H1 (cell line): ENCODE measurements around the gene NDUFS8.
"Not testable (repeated sequence)": the region's sequence is repeated elsewhere in the genome, so short reads cannot be mapped to it uniquely, and the experiment has no call there.

Source experiments
- CTCF ChIP-seq, 3 experiments: IDR thresholded peaks; 1 replicate in 2 of 3; 2 replicates in 1 of 3; pipeline versions ENCODE4 v1.5.1 to v1.6.1; 2011; ENCODE audit warnings: low read length in 3 of 3, mild to moderate bottlenecking in 3 of 3, inconsistent platforms in 2 of 3, low read depth in 1 of 3, moderate library complexity in 1 of 3; ENCODE audit not compliant: insufficient read depth in 1 of 3; ENCODE audit errors: control extremely low read depth in 1 of 3
- HDAC6 ChIP-seq: IDR thresholded peaks from one replicate; pipeline ENCODE4 v1.7.1; 2012; ENCODE audit warnings: low read depth, mild to moderate bottlenecking, inconsistent platforms, low read length, moderate library complexity

GRCh38 chr11:67985302-67985701 lies 45.2 kb upstream of the NDUFS8 start:
- not testable (repeated sequence) for TF ChIP-seq CTCF (IDR thresholded peaks at IDR 0.05; ENCODE audit: control extremely low read depth in 1 of 3, insufficient read depth in 1 of 3, low read depth in 1 of 3, low read length in 3 of 3); HDAC6
